IPS-20b (cell line): ENCODE results near the gene CAPN5.

Experiments
- H3K27ac ChIP-seq: one replicate; pipeline ENCODE4 v1.5.1; 2013; ENCODE audit warnings: low read length
- H3K27me3 ChIP-seq: 2 replicates; pipeline ENCODE4 v1.6.1; 2013; ENCODE audit warnings: mild to moderate bottlenecking, low read length, inconsistent platforms; ENCODE audit not compliant: insufficient read depth
- H3K36me3 ChIP-seq: 2 replicates; pipeline ENCODE4 v1.6.1; 2013; ENCODE audit warnings: low read depth, mild to moderate bottlenecking, inconsistent platforms, low read length, moderate library complexity; ENCODE audit not compliant: insufficient read depth
- H3K4me1 ChIP-seq: 2 replicates; pipeline ENCODE4 v1.6.1; 2013; ENCODE audit warnings: mild to moderate bottlenecking, control low read depth, inconsistent platforms, low read length, moderate library complexity; ENCODE audit not compliant: insufficient read depth
- H3K4me3 ChIP-seq: 2 replicates; pipeline ENCODE4 v1.5.1; 2013; ENCODE audit warnings: mild to moderate bottlenecking, low read length, inconsistent platforms
- H3K9ac ChIP-seq: 2 replicates; pipeline ENCODE4 v1.6.1; 2013; ENCODE audit warnings: low read depth, mild to moderate bottlenecking, inconsistent platforms, low read length, moderate library complexity
- H3K9me3 ChIP-seq: 2 replicates; pipeline ENCODE4 v1.6.1; 2013; ENCODE audit warnings: mild to moderate bottlenecking, low read depth, low read length, inconsistent platforms; ENCODE audit not compliant: insufficient read depth

Gene CAPN5

DNA sequence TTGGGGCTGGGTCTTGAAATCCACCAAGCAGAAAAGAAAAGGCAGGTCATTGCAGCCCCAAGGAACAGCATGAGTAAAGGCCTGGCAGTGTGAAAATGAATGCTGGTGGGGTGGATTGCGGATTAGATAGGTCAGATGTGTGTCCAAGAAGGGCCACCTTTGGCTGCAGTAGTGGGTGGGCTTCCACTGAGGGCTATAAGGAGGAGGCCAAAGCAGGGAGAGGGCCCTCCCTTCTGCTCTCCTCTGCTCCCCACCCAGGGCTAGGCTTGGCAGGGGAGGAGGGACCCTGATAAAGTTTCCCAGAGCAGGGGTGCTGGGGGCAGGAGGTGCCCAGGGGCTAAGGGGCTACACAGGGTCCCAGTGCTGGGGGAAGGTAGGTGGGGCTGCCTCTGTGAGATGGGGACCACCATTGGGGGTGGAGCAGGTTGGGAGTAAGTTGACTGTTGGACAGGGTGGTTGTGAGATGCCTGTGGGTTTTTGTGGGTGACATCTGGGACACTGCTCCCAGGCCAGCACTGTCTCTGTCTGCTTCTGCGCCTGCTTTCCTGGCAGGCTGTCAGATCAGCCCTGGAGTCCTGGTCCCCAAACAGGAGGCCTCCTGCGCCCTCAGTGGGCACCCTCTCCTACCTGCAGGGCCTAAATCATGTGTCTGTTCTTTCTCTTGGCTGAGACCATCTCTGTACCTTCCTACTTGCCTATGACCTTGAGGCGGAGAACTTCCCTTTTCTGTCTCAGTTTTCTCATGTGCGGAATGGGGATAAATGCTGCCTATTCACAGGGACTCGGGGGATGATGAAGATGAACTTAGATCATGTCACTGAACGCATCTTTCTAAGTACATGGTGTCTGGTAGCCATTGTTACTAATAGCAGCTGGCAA lies 1.9 kb downstream of the CAPN5 start:
- H3K4me3 ChIP-seq = no peak overlapping the region
- no peaks in the 10 kb centered on the region for H3K9me3 ChIP-seq
- H3K36me3 ChIP-seq = no peaks in the 10 kb centered on the region
- peaks cover 28% of the 10 kb centered on the region for H3K27me3 ChIP-seq
- H3K9ac ChIP-seq = no peak overlapping the region
- no peak overlapping the region for H3K27ac ChIP-seq
- H3K4me1 ChIP-seq = peaks cover 3% of the 10 kb centered on the region; the same call in 1 of the 2 replicates

DNA sequence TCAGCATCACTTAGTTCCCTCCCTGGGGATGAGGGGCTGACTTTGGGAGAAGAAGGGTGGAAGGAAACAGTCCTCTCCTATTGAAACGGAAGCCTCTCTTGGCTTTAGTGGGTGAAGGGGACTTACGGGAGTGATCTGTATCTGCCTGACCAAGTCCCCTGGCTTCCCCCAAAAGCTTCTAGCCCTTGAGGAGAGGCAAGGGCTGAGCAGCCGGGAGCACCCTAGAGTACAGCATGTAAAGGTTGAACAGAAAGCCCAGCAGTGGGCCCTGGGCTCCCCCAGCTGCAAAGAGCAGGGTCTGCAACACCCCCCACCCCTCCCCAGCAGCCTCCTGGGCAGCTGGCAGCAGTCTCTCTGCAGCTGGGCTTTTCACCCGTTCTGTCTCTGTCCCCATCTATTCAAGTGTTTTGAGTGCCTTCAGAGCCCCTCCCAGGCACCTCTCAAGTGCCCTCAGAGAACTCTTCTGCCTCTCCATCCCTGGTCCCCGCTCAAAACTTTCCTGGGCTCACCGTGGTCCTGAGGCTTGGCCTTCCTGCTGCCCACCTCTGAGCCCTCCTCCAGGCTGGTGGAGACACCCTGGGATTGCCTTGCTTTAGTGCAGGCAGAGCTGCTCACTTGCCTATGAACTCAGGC lies 2.7 kb downstream of the CAPN5 start:
- Histone ChIP-seq H3K9me3 (no peaks in the 10 kb centered on the region), H3K4me1 (peaks cover 3% of the 10 kb centered on the region; the same call in 1 of the 2 replicates), H3K9ac (no peak overlapping the region), H3K36me3 (no peaks in the 10 kb centered on the region), H3K27ac (no peak overlapping the region), H3K27me3 (peaks cover 22% of the 10 kb centered on the region), H3K4me3 (no peak overlapping the region)

DNA sequence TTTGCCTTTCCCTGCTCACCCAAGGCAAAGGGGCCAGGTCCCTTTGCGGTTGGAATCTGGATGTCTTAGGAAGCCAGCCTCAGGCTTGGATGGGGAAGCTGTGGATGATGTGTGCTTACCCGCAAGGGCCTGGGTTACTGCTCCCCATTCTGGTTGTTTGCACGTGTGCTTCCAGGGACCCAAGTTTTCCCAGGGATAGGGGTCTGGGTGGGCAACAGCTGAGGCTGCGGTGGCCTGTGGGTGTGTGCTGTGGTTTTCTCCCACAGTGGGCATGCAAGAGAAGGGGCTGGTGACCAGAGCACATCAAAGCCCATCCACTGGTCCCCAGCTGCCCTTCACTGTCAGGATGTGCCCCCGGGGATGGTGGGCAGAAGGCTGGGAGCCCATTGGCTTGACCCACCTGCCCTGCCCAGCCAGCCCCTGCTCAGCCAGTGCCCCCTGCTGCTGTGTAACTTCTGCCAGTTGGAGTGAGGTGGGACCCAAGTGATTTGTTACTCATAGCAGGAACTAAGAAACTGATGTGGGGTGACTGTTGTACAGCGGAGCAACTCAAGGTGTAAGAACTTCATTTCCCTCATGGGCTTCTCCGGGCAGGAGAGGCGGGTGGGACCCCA lies 3.3 kb downstream of the CAPN5 start:
- H3K4me1 ChIP-seq = peaks cover 3% of the 10 kb centered on the region; the same call in 1 of the 2 replicates
- H3K36me3 ChIP-seq = no peaks in the 10 kb centered on the region
- H3K4me3 ChIP-seq = no peak overlapping the region
- H3K9ac ChIP-seq = no peak overlapping the region
- no peak overlapping the region for H3K27ac ChIP-seq
- no peaks in the 10 kb centered on the region for H3K9me3 ChIP-seq
- peaks cover 15% of the 10 kb centered on the region for H3K27me3 ChIP-seq

DNA sequence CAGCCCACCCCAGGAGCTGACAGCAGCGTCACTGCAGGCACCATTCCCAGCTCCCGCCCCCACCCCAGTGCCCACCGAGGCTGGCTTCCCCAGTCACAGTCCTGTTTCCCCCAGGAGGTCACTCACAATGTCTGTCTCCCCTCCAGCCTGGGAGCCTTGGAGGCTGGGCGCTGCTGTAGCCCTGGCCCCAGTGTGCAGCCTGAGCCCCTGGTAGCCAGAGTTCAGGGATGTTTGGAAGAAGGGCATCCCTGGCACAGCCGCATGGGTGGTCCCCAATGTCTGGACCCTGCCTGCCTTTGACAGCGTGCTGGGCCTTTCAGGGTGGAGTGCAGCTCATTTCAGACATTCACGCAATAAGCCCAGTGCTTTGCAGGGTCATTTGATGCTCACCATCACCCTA lies 4.3 kb downstream of the CAPN5 start:
- H3K27ac ChIP-seq = no peak overlapping the region
- no peak overlapping the region for H3K9ac ChIP-seq
- H3K27me3 ChIP-seq = peaks cover 8% of the 10 kb centered on the region; the same call in 1 of the 2 replicates
- H3K9me3 ChIP-seq = no peaks in the 10 kb centered on the region
- H3K4me1 ChIP-seq = peaks cover 3% of the 10 kb centered on the region; the same call in 1 of the 2 replicates
- no peaks in the 10 kb centered on the region for H3K36me3 ChIP-seq
- H3K4me3 ChIP-seq = no peak overlapping the region

DNA sequence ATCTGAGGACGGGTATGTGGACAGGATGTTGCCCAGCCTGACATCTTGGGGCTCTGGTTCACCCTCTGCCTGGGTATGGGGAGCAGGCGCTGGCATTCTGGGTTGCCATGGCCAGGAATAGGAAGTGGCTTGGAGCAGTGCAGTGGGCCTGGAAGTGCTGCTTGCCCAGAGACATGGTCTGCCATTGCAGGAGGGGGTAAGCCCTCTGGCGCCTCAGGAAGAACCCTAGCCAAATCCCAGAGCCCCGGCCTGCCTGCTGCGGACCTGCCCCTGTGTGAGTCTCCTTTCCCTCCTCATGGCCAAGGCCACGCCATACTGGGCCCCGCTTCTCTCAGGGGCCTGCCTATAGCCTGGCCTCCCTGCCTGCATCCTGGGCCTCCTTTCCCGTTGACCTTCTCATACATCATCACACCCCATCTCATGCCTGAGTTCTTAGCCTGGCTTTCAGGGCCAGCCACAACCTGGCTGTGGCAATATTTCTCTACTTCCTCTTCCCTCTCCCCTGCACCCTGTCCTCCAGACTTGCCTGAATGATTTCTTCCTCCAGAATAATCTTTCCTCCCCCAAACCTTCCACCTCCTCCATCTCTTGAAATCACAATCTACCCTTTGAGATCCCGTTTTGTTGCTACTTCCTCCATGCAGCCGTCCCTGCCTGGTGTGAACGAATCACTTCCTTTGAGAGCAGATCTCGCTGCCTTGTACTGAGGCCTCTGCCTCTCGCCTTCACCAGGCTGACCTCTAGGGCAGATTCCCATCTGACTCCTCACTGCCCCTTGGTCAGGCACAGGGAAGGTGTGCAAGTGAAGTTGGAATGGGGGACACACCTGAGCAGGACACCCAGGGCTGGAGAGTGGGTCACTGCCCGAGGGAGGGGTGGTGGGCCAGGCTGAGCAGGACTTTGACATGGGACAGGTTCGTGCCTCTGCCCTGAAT lies 5.2 kb downstream of the CAPN5 start:
- Histone ChIP-seq H3K27ac (no peak overlapping the region), H3K9me3 (no peaks in the 10 kb centered on the region), H3K36me3 (no peaks in the 10 kb centered on the region), H3K27me3 (peaks cover 8% of the 10 kb centered on the region; the same call in 1 of the 2 replicates), H3K4me1 (peaks cover 3% of the 10 kb centered on the region; the same call in 1 of the 2 replicates), H3K4me3 (no peak overlapping the region), H3K9ac (no peak overlapping the region)

DNA sequence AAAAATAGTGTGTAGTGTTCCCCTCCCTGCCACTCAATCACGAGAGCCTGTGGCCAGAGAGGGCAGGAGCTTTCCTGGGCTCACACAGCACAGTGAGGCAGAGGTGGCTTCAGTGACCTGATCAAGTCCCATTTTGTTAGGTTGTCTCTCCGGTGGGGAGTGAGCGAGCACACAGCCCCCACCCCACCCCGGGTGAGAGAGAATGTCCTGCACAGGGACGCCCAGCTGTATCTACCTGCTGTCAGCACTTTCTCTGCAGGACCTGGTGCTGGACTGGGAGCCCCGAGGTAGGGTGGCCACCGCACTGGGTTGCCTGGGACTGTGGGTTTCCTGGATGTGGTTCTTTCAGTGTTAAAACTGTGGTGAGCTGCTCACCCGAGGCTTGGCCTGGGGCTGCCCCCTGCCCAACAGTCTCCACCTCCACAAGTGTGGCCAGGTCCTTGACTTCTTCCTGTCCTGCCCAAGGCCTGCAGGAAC lies 6.1 kb downstream of the CAPN5 start:
- Histone ChIP-seq H3K9me3 (no peaks in the 10 kb centered on the region), H3K4me3 (no peak overlapping the region), H3K36me3 (no peaks in the 10 kb centered on the region), H3K27ac (no peak overlapping the region), H3K9ac (no peak overlapping the region), H3K4me1 (no peaks in the 10 kb centered on the region; the same call in 1 of the 2 replicates), H3K27me3 (peaks cover 5% of the 10 kb centered on the region; the same call in 1 of the 2 replicates)

DNA sequence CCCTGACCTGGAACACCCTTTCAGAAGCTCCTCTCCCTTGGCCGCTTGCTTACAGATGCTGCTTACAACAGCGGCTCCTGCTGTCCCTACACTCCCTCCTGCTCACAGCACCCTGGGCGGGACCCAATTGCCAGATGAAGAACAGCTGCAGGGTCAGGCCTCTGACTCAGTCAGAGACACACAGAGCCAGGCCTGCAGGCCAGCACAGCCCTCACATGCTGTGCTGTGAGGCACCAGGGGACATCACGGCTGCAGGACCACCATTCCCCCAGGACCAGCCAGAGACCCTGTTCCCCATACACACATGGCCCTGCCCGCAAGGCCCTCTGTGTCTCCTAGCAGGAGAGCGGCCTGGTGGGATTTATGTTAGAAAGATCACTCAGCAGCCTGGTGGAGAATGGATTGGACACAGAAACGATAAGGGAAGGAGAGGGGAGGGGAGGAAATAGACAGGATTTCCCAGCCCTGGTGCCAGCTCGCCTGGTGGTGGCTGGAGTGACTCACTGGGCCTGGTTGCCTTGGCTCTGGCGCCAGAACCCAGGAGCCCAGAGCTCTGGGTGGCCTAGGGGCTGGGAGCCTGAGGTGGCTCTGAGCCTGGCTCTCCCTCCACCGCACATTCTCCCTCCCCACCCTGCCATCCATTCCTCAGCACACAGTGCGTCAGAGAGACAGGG lies 6.7 kb downstream of the CAPN5 start:
- Histone ChIP-seq H3K9me3 (no peaks in the 10 kb centered on the region), H3K27me3 (no peaks in the 10 kb centered on the region), H3K27ac (no peak overlapping the region), H3K4me1 (no peaks in the 10 kb centered on the region), H3K9ac (no peak overlapping the region), H3K4me3 (no peak overlapping the region), H3K36me3 (no peaks in the 10 kb centered on the region)

DNA sequence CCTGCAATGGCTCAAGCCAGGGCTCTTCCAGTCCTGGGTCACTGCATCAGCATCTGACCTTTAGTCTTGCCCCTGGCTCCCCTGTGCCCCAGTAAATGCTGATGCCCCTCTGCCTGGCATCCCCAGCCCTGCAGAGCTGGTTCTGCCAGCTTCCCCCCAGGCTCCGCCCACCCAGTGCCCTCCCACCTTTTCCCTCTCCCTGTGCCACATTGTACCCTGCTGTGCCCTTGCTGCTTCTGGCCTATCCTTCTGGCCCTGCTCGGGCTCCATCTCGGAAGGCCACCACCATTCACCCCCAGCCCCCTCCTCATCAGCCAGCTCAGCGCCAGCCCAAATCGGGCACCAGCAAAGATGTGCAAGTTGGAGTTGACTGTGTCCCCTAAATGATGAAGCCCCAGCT lies 7.4 kb downstream of the CAPN5 start:
- Histone ChIP-seq H3K36me3 (no peaks in the 10 kb centered on the region), H3K4me3 (no peak overlapping the region), H3K27me3 (no peaks in the 10 kb centered on the region), H3K4me1 (no peaks in the 10 kb centered on the region), H3K27ac (no peak overlapping the region), H3K9me3 (no peaks in the 10 kb centered on the region), H3K9ac (no peak overlapping the region)

DNA sequence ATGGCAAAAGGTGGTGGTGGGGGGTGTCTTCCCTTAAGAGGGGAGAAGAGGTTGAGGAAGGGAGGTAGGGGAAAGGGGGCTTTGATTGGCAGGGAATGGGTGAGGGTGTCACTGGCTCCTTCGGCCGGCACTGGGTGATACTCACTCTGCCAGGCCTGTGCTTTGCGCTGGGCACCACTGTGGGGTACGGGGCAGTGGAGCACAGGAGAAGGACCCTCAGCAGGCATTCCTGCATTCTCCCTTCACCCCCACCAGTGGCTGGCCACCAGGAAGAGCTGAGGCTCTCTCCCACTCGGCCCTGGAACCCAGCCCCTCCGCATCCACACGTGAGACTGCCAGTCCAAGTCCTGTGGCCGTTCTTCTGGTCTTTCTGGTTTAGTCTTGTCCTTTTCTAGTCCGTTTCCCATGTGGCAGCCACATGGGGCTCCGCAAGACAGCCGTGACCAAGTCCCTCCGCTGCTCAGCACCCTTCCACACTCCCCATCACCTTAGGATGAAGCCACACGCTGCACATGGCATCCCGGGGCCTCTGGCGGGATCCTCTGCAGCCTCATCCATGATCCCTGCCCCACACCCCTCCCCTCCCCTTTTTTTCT lies 8.0 kb downstream of the CAPN5 start:
- H3K27ac ChIP-seq = no peak overlapping the region
- no peaks in the 10 kb centered on the region for H3K4me1 ChIP-seq
- no peaks in the 10 kb centered on the region for H3K36me3 ChIP-seq
- no peaks in the 10 kb centered on the region for H3K27me3 ChIP-seq
- no peak overlapping the region for H3K9ac ChIP-seq
- no peak overlapping the region for H3K4me3 ChIP-seq
- H3K9me3 ChIP-seq = no peaks in the 10 kb centered on the region

DNA sequence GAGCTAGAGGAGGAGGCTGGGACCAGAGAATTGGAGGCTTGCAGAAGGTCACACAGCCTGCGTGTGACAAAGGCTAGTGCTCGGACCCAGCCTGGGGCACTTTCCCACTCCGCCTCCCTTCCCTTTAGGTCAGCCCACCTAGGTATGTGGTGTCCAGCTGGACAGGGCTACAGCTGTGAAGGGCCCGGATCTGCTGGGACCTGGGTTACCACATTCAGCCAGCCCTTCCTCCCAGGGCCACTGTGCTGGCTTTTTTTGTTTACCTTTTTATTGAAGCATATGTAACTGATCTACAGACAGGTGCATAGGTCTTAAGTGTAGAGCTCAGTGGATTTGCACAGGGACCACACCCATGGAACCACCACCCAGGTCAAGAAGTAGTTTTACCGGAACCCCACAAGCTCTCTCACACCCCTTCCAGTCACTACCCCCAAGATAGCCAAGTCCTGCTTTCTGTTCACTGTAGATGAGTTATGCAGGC lies 8.7 kb downstream of the CAPN5 start:
- H3K4me3 ChIP-seq = no peak overlapping the region
- H3K9me3 ChIP-seq = no peaks in the 10 kb centered on the region
- no peaks in the 10 kb centered on the region for H3K4me1 ChIP-seq

More for the DNA sequence above, 8.7 kb downstream of the CAPN5 start:
- Histone ChIP-seq H3K36me3 (no peaks in the 10 kb centered on the region), H3K27me3 (no peaks in the 10 kb centered on the region), H3K27ac (no peak overlapping the region), H3K9ac (no peak overlapping the region)
